ENCODE data around the gene CTNND1.

DNA sequence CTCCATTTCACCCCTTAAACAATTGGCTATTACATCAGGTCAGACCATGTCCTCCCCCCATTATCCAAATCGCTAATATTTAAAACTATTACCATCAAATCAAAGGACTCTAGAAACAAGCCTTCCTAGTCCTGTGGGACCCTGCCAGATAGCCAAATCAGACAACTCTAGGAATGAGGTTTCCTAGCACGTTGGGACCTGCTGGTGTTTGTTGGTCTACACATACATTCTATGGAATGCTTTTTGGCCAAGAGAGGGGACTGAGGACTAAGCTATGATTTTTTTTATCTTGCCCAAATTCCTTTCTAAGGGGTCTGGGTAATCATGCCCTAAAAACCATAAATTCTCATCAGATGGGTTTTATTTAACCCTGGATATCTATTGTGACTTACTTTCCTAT lies 34.4 kb upstream of the CTNND1 start:
- TF ChIP-seq CTCF (IDR thresholded peaks at IDR 0.05 in 4 of 5, conservative IDR thresholded peaks at IDR 0.05 in 1 of 5), result no peak
- TF ChIP-seq POLR2A (IDR thresholded peaks at IDR 0.05), result no peak
